GM12878 (cell line): ENCODE results near the gene CXADR.

ENCODE experiments used
- JUND ChIP-seq: IDR thresholded peaks from 2 replicates; pipeline ENCODE4 v1.6.1; 2012; ENCODE audit warnings: low read depth, mild to moderate bottlenecking, low read length, improper control_type of control experiment, moderate library complexity
- NFIC ChIP-seq: IDR thresholded peaks from 2 replicates; pipeline ENCODE4 v1.6.1; 2012; ENCODE audit warnings: low read depth, mild to moderate bottlenecking, inconsistent platforms, low read length, moderate library complexity
- ZZZ3 ChIP-seq: IDR thresholded peaks from 2 replicates; pipeline ENCODE4 v1.6.1; 2011; ENCODE audit warnings: low read depth; ENCODE audit not compliant: control insufficient read depth, insufficient read length
- TF ChIP-seq, protein P1 (sequence below), 3 experiments: IDR thresholded peaks in 2 of 3; conservative IDR thresholded peaks in 1 of 3; 2 replicates each; pipeline ENCODE4 v1.5.1; 2011; ENCODE audit warnings: low read depth in 3 of 3, low read length in 3 of 3, mild to moderate bottlenecking in 3 of 3, control low read depth in 2 of 3, moderate library complexity in 2 of 3, inconsistent platforms in 1 of 3, mixed read lengths in 1 of 3; ENCODE audit not compliant: control insufficient read depth in 2 of 3, insufficient read depth in 1 of 3; ENCODE audit errors: extremely low read depth in 1 of 3

DNA sequence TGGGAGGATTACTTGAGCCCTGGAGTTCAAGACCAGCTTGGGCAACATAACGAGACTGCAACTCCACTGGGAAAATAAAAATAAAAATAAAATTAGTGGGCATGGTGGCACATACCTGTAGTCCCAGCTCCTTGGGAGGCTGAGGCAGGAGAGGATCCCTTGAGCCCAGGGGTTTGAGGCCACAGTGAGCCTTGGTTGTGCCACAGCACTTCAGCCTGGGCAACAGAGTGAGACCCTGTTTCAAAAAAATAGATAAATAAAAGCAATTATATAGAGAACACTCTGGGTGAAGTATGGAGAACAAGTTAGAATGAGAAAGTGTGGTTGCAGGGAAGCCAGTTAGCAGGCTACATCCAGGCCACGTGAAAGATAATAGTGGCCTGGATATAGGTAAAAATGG lies 25.7 kb downstream of the CXADR start:
- TF ChIP-seq ZZZ3 (no peak), JUND (no peak), NFIC (no peak)
- TF ChIP-seq, protein P1, sequence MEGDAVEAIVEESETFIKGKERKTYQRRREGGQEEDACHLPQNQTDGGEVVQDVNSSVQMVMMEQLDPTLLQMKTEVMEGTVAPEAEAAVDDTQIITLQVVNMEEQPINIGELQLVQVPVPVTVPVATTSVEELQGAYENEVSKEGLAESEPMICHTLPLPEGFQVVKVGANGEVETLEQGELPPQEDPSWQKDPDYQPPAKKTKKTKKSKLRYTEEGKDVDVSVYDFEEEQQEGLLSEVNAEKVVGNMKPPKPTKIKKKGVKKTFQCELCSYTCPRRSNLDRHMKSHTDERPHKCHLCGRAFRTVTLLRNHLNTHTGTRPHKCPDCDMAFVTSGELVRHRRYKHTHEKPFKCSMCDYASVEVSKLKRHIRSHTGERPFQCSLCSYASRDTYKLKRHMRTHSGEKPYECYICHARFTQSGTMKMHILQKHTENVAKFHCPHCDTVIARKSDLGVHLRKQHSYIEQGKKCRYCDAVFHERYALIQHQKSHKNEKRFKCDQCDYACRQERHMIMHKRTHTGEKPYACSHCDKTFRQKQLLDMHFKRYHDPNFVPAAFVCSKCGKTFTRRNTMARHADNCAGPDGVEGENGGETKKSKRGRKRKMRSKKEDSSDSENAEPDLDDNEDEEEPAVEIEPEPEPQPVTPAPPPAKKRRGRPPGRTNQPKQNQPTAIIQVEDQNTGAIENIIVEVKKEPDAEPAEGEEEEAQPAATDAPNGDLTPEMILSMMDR (IDR thresholded peaks at IDR 0.05 in 2 of 3, conservative IDR thresholded peaks at IDR 0.05 in 1 of 3; ENCODE audit: control insufficient read depth in 2 of 3, extremely low read depth in 1 of 3, insufficient read depth in 1 of 3, low read depth in 3 of 3, low read length in 3 of 3) = no peak
